ENCODE data around the gene TMEM11. TPM values are rescaled to one million over a fixed set of nuclear protein-coding genes. Genes with fewer than 3 reads are reported as not detected.
A peak's percentile ranks its signal among the peaks of the same experiment; 100 is the strongest.

The TMEM11 gene
- total and polyA plus RNA-seq, 2 experiments from 2014 or later = 29.4 to 66.5 TPM

DNA sequence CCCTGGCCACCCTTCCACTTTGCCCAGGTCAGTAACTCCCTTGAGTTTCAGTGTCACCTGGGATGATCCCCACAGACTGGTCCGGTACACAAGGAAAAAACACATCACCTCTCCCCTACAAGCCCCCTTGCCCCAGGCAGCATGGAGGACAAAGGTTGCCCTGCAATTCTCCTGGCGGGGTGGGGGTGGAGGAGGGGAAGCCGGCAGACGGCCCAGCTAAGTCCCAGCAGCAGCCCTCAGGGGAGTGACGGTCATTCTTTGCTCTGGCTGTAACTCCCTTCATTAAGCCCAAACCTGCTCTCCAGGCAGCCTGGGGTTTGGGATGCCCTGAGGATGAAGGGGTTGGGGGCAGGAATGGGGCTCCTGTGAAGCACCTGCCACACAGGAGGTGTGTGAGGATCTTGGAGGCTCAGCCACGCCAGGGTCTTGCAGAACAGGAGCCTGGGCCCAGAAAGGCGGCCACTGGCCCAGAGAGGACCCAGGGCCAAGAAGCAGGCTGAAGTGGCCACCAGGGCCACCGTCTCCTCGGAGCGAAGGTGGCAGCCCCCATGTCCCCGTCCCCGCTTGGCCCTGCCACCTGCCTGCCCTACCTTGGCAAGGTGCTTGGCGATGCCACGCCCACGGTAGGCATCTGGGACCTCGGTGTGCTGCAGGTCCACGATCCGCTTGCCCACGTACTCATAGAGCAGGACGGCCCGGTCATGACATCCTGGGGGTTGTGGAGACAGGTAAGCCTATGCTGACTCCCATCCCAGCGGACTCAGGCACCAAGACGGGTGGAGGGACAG is 29.7 kb upstream of the TMEM11 start:
- in situ Hi-C loops (cut with MboI) = no loop called here

DNA sequence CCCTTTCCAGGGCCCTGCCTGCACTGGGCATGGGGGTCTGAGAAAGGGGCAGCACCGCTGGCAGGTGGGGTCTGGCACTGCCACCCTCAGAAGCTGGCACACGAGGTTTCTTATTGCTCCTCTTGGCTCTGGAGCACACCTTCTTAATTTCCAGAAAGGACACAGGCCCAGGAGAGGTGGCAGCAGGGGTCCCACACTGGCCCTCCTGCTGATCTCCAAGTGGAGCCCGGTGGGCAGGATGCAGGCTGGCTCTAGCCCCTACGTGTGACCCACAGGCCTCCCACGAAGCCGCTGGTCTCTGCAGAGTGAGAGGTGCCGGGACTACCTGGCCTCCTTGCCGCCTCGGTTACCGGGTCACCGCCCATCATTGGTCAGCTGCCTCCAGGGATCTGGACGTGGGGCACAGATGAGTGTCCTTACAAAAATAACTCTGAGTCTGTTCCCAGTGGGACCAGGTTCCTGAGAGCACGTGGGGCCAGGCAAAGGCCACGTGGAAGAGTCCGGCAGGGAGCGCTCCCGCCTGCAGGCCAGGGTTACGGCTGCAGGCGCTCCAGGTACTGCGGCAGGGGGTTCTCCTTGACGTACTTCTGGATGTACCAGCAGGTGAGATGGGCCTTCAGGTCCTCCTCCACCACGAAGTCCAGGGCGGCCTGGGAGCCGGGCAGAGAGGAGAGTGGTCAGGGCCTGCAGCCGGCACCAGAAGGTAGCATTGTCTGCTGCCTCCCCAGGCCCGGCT is 29.0 kb upstream of the TMEM11 start:
- Histone ChIP-seq H4K20me1 (ENCODE audit: insufficient read depth) (no peaks in the 10 kb centered on the region), H3K27ac (no peak overlapping the region), H3K9me3 (ENCODE audit: low read depth) (no peaks in the 10 kb centered on the region), H3K79me2 (ENCODE audit: insufficient read depth) (no peaks in the 10 kb centered on the region), H3K4me1 (ENCODE audit: insufficient read depth) (no peaks in the 10 kb centered on the region), H3F3A (ENCODE audit: insufficient read depth) (no peaks in the 10 kb centered on the region), H3K9ac (no peak overlapping the region), H3K27me3 (replicated peaks; ENCODE audit: insufficient read depth) (no peaks in the 10 kb centered on the region), H3K4me2 (ENCODE audit: unreplicated experiment) (no peak overlapping the region), H3K36me3 (ENCODE audit: low read depth) (no peaks in the 10 kb centered on the region), H3K9me2 (ENCODE audit: insufficient read depth) (no peaks in the 10 kb centered on the region), H3K4me3 (no peak overlapping the region), H2AFZ (no peak overlapping the region)
- no peak for DNase-seq
- in situ Hi-C loops (cut with MboI) = no loop called here
- TF ChIP-seq EZH2 (IDR thresholded peaks at IDR 0.05; ENCODE audit: insufficient read depth, poor library complexity, severe bottlenecking) = no peak
- TF ChIP-seq EZH2phosphoT487 (IDR thresholded peaks at IDR 0.05; ENCODE audit: insufficient read depth, low read depth) = no peak
- 82 to 85% methylated on average over 25 to 26 of the region's 26 CpGs for WGBS, 2 experiments (ENCODE audit: low coverage in 1 of 2, low lambda C conversion rate in 2 of 2, missing lambda C conversion rate in 2 of 2)

More for the DNA sequence above, 29.7 kb upstream of the TMEM11 start:
- no peak overlapping the region for H3K4me3 ChIP-seq
- no peak overlapping the region for H3K27ac ChIP-seq
- H3K4me1 ChIP-seq (ENCODE audit: insufficient read depth) = no peaks in the 10 kb centered on the region
- 84 to 86% methylated on average over 21 to 23 of the region's 23 CpGs for WGBS, 2 experiments (ENCODE audit: low coverage in 1 of 2, low lambda C conversion rate in 2 of 2, missing lambda C conversion rate in 2 of 2)
- no peaks in the 10 kb centered on the region for H4K20me1 ChIP-seq (ENCODE audit: insufficient read depth)
- H3K9me2 ChIP-seq (ENCODE audit: insufficient read depth) = no peaks in the 10 kb centered on the region
- H2AFZ ChIP-seq = no peak overlapping the region
- no peak overlapping the region for H3K9ac ChIP-seq
- DNase-seq = no peak
- no peaks in the 10 kb centered on the region for H3F3A ChIP-seq (ENCODE audit: insufficient read depth)
- TF ChIP-seq EZH2phosphoT487 (IDR thresholded peaks at IDR 0.05; ENCODE audit: insufficient read depth, low read depth) = no peak
- no peak for TF ChIP-seq EZH2 (IDR thresholded peaks at IDR 0.05; ENCODE audit: insufficient read depth, poor library complexity, severe bottlenecking)
- H3K4me2 ChIP-seq (ENCODE audit: unreplicated experiment) = no peak overlapping the region
- no peaks in the 10 kb centered on the region for H3K36me3 ChIP-seq (ENCODE audit: low read depth)
- H3K9me3 ChIP-seq (ENCODE audit: low read depth) = no peaks in the 10 kb centered on the region
- no peaks in the 10 kb centered on the region for H3K27me3 ChIP-seq (replicated peaks; ENCODE audit: insufficient read depth)
- H3K79me2 ChIP-seq (ENCODE audit: insufficient read depth) = no peaks in the 10 kb centered on the region

DNA sequence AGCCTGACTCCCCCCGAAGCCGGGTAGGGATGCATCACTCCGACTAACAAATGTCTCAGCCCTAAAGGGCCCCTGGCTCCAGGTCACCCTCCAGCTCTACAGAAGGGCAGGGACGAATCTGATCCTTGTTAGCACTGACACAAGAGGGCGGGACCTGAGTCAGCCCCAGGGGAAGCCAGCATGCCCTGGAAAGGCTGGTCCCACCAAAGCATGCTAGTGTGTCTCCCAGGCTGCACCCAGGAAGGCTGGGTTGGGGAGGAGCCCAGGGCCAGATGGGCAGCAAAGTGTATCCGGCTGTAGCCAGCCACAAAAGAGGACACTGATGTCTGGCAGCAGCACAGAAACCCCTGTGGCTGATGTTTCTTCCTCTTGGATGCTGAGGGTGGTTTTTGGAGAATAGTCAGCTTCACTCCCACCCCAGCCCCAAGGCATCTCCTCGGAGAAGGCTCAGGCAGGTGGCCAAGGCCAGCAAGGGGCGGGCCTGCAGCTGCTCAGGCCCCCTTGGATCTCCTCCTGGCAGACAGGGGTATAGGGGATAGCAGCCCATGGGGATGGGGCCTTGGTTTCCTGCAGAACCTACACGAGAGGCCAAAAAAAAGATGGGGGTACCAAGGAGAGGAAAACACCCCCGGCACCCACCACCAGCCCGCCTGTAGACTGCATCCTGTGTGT is 28.2 kb upstream of the TMEM11 start:
- DNase-seq = peak; percentile 57
- TF ChIP-seq EZH2 (IDR thresholded peaks at IDR 0.05; ENCODE audit: insufficient read depth, poor library complexity, severe bottlenecking) (no peak), EZH2phosphoT487 (IDR thresholded peaks at IDR 0.05; ENCODE audit: insufficient read depth, low read depth) (no peak)
- in situ Hi-C loops (cut with MboI) = no loop called here

DNA sequence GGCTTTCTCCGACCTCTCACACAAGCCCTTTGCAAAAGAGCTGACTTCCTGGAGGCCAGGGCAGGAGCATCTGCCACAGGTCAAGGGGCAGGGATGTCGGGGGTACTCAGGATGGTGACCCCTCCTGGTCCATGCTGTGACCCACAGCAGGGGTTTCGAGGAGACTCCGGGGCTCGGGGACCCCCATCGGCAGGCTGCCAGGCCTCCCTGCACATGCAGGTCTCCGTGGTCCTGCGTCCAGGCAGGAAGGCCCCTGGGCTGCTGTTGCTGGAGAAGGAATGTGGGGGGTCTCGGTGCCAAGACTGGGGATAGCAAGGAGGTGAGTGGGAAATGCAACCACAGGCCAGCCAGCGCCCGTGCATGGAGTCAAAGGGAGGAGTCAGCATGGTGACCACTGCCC is 27.6 kb upstream of the TMEM11 start:
- Histone ChIP-seq H3K36me3 (ENCODE audit: low read depth) (no peaks in the 10 kb centered on the region), H3K27me3 (replicated peaks; ENCODE audit: insufficient read depth) (no peaks in the 10 kb centered on the region), H3K9ac (no peak overlapping the region), H3K4me1 (ENCODE audit: insufficient read depth) (no peaks in the 10 kb centered on the region), H3K9me3 (ENCODE audit: low read depth) (no peaks in the 10 kb centered on the region), H3F3A (ENCODE audit: insufficient read depth) (no peaks in the 10 kb centered on the region), H3K27ac (no peak overlapping the region), H3K4me2 (ENCODE audit: unreplicated experiment) (no peak overlapping the region), H2AFZ (no peak overlapping the region), H3K9me2 (ENCODE audit: insufficient read depth) (no peaks in the 10 kb centered on the region), H4K20me1 (ENCODE audit: insufficient read depth) (no peaks in the 10 kb centered on the region), H3K79me2 (ENCODE audit: insufficient read depth) (no peaks in the 10 kb centered on the region), H3K4me3 (no peak overlapping the region)
- no peak for TF ChIP-seq EZH2 (IDR thresholded peaks at IDR 0.05; ENCODE audit: insufficient read depth, poor library complexity, severe bottlenecking)
- TF ChIP-seq EZH2phosphoT487 (IDR thresholded peaks at IDR 0.05; ENCODE audit: insufficient read depth, low read depth) = no peak
- in situ Hi-C loops (cut with MboI) = no loop called here
- DNase-seq = no peak
- 77 to 80% methylated on average over 11 of the region's 11 CpGs for WGBS, 2 experiments (ENCODE audit: low coverage in 1 of 2, low lambda C conversion rate in 2 of 2, missing lambda C conversion rate in 2 of 2)

More for the DNA sequence above, 28.2 kb upstream of the TMEM11 start:
- no peaks in the 10 kb centered on the region for H3K4me1 ChIP-seq (ENCODE audit: insufficient read depth)
- no peaks in the 10 kb centered on the region for H3K9me2 ChIP-seq (ENCODE audit: insufficient read depth)
- no peak overlapping the region for H3K4me3 ChIP-seq
- H4K20me1 ChIP-seq (ENCODE audit: insufficient read depth) = no peaks in the 10 kb centered on the region
- no peaks in the 10 kb centered on the region for H3F3A ChIP-seq (ENCODE audit: insufficient read depth)
- no peak overlapping the region for H2AFZ ChIP-seq
- no peaks in the 10 kb centered on the region for H3K79me2 ChIP-seq (ENCODE audit: insufficient read depth)
- no peaks in the 10 kb centered on the region for H3K36me3 ChIP-seq (ENCODE audit: low read depth)
- WGBS, 2 experiments (ENCODE audit: low coverage in 1 of 2, low lambda C conversion rate in 2 of 2, missing lambda C conversion rate in 2 of 2) = 44 to 54% methylated on average over 10 to 11 of the region's 11 CpGs
- no peaks in the 10 kb centered on the region for H3K9me3 ChIP-seq (ENCODE audit: low read depth)
- no peak overlapping the region for H3K27ac ChIP-seq
- no peaks in the 10 kb centered on the region for H3K27me3 ChIP-seq (replicated peaks; ENCODE audit: insufficient read depth)
- H3K9ac ChIP-seq = no peak overlapping the region
- H3K4me2 ChIP-seq (ENCODE audit: unreplicated experiment) = no peak overlapping the region

Measured in GM23248 (cell line).